NCI-H1048 (cell line): ENCODE data around the gene INF2.

Source experiments
- DNase-seq: peaks from one replicate; lab custom pipeline; 2025; lab: John Stamatoyannopoulos, UW

Gene INF2

DNA sequence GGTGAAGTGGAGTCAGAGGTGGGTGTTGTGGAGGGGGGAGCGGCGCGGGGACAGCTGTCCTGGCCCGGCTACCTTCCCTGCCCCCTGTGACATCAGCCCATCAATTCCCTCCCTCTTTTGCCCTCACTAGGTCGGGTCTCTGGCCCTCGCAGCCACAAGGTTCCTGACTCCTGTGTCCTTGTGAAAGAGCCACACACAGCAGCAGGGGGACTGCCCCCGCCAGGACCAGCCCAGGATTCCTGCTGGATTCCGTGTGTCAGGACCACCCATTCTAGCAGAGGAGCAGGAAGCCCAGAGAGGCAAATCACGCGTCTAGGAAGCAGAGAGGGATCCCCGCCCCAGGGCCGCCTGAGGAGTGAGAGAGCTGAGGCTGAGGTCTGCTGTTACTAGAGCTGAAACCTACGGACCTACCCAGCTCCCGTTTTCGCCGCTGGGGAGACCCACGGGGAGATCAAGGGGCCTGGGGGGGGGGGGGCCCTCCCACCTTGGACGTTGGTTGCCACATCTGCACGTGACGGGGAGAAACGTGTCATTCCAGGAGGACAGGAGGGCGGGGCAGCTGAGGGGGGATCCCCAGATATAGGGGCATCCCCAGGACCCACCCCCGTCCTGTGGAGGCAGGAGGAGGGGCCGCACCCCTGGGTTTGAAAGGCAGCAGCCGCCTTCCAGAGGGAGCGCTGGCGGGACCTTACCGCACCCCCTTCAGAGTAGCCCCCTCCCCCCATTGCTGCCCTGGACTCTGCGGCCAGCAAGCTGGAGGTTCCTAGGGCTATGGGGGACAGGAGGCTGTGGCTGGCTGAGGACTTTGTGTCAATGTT is 12.5 kb upstream of the INF2 start:
- no peak for DNase-seq

GRCh38 chr14:104677512-104678332 is 11.7 kb upstream of the INF2 start:
- no peak for DNase-seq

DNA sequence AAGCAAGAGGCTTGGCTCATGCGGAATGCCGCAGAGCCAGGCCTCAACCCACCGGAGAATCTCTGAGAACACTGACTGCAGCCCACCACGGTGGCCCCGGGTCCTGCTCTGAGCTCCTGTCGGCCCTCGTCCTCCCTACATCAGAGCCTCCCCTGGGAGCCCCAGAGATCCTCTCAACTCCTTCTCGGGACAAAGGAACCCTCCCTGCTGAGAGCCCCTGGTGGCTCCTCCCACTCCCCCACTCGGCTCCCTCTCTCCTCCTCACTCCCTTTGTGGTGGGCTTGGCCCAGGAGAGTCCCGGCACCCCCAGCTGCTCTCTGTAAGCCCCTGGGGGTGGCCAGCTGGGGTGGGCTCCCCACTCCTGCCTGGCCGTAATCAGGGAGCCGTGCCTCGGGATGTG is 11.1 kb upstream of the INF2 start:
- DNase-seq: no peak

- no peak for DNase-seq
These were observed 10.3 kb upstream of the INF2 start for GRCh38 chr14:104678901-104679705.

GRCh38 chr14:104680056-104680805 is 9.2 kb upstream of the INF2 start:
- DNase-seq: no peak

- no peak for DNase-seq
These were observed 8.4 kb upstream of the INF2 start for GRCh38 chr14:104680806-104681688.

GRCh38 chr14:104681689-104682074 is 7.7 kb upstream of the INF2 start:
- no peak for DNase-seq

- DNase-seq: no peak
These were observed 7.3 kb upstream of the INF2 start for GRCh38 chr14:104682107-104682593.

DNA sequence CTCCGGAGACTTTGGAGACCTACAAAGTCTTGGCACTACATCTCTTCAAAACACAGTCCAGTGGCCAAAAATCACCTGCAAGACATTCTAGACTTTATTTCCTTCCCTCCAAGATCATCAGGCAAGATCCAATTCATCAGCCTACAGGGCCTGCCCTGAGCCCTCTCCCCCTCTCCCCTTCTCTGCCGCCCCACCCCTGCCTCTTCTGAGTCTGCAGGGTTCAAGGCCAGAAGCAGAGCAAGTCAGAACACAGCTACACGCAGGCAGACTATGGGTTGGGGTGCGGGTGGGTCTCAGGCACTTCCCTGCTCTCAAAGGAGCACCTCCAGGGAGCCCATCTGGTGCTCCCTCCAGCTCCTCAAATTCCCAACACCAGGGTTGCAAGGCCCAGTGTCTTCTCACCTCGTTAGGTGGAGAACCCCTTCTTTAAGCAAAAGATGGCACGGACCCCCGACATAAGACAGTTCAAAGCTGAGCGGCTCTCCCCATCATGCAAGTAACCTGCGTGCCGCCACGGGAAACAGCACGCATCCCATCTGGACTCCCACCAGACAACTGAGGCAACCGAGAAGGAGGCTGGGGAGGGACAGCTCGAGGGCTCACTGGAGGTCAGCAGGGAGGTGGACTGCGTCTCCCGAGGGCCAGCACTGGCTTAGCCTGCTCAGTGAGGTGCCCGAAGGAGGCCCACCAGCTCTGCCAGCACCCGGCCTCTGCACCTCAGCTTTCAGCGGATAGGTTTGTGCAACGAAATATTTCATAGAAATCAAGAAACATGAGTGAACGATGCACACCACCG is 5.6 kb upstream of the INF2 start:
- DNase-seq: no peak

DNA sequence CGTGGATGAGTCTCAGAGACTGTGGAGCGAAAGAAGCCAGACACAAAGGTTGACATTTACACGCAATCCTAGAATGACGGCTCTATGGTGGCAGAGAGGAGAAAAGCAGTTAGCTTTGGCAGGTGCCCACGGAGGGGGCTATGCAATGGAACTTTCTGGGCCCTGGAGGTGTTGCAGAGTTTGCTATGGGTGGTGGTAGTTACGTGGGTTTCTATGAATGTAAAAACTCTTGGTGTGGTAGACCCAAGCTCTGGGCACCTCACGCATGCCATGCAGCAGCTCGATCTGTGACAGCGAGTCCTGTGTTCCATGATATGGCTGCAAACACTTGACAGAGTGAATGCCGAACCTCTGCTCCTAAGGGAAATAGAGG is 5.0 kb upstream of the INF2 start:
- no peak for DNase-seq

- DNase-seq: no peak
These were observed 4.0 kb upstream of the INF2 start for GRCh38 chr14:104685216-104685997.

DNA sequence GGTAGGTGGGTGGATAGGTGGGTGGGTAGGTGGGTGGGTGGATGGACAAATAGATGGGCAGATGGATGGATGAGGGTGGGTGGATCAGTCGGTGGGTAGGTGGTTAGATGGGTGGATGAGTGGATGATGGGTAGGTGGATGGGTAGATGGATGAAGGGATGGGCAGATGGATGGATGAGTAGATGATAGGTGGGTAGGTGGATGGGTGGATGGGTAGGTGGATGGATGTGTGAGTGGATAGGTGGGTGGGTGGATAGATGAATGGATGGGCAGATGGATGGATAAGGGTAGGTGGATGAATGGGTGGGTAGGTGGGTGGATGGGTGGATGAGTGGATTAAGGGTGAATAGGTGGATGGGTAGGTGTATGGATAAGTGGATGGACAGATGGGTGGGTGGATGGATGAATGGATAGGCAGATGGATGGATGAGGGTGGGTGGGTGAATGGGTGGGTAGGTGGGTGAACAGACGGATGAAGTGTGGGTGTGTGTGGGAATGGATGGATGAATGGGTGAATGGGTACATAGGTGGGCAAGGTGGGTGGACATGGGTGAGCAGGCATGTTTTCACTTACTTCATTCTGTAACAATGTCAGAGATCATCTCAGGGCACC is 3.3 kb upstream of the INF2 start:
- DNase-seq: no peak

- DNase-seq: no peak
These were observed 2.5 kb upstream of the INF2 start for GRCh38 chr14:104686624-104687517.

GRCh38 chr14:104687601-104688504 is 1.6 kb upstream of the INF2 start:
- DNase-seq: no peak

- no peak for DNase-seq
These were observed 811 bp upstream of the INF2 start for GRCh38 chr14:104688505-104689108.
